Bronchial epithelial cell (primary cell): ENCODE results near the gene ADAMTSL5. TPM values are rescaled to one million over a fixed set of nuclear protein-coding genes. Genes with fewer than 3 reads are reported as not detected.

Experiments
- DNase-seq: peaks from one replicate; pipeline ENCODE4 v3.0.0-alpha.2; 2010; ENCODE audit warnings: low read depth
- FAIRE-seq: peaks from 2 replicates; lab custom pipeline; 2011; peaks lifted over from hg19 to GRCh38; lab: Jason Lieb, UNC
- H3K27me3 ChIP-seq: 2 replicates; pipeline ENCODE4 v1.5.1; 2011; ENCODE audit warnings: low read length; ENCODE audit not compliant: control insufficient read depth, insufficient read depth
- H3K36me3 ChIP-seq: 2 replicates; pipeline ENCODE4 v1.5.1; 2011; ENCODE audit warnings: low read length; ENCODE audit not compliant: control insufficient read depth, insufficient read depth
- H3K4me3 ChIP-seq: 2 replicates; pipeline ENCODE4 v1.5.1; 2011; ENCODE audit warnings: mild to moderate bottlenecking, low read depth, low read length, control low read depth
- CTCF ChIP-seq: IDR thresholded peaks from 2 replicates; pipeline ENCODE4 v1.5.1; 2011; ENCODE audit warnings: mild to moderate bottlenecking, moderate library complexity, low read length, control low read depth, inconsistent platforms; ENCODE audit not compliant: insufficient read depth, severe bottlenecking
- total RNA-seq: library from RNA; depleted of rRNA; stranded (reverse); fragments of >200 nt; gene quantifications from 2 replicates; pipeline ENCODE4 v1.2.1, GENCODE V29; 2014

Gene ADAMTSL5
- total RNA-seq, 1 donor from 2014 or later = 1.8 TPM

DNA sequence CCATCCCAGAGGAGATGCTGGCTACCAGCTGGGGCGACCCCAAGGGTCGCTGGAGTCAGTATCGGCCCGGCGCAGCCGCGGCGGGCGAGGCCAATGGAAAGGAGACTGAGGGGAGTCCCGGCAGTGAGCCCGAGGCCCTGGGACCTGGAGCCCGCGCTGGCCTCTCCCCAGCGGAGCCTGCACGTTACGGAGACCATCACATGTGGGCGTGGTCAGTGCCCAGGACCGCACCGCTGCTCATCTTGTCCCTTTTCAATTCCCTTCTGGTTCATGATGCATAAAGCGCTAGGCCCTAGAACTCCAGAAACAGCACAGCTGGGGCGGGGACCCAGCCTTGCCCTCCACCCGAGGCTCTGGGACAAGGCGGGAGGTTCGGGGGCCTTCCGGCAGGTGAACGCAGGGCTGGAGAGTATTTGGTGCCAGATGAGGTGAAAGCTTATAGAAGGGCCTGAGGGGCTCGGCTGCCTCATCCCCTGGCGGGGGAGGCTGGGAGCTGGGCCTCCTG lies 41.8 kb downstream of the ADAMTSL5 start:
- H3K4me3 ChIP-seq = peak overlapping the region; percentile 41
- FAIRE-seq (no peak), DNase-seq (no peak)
- H3K36me3 ChIP-seq = peaks cover 3% of the 10 kb centered on the region
- H3K27me3 ChIP-seq = peaks cover 10% of the 10 kb centered on the region
- no peak for TF ChIP-seq CTCF

DNA sequence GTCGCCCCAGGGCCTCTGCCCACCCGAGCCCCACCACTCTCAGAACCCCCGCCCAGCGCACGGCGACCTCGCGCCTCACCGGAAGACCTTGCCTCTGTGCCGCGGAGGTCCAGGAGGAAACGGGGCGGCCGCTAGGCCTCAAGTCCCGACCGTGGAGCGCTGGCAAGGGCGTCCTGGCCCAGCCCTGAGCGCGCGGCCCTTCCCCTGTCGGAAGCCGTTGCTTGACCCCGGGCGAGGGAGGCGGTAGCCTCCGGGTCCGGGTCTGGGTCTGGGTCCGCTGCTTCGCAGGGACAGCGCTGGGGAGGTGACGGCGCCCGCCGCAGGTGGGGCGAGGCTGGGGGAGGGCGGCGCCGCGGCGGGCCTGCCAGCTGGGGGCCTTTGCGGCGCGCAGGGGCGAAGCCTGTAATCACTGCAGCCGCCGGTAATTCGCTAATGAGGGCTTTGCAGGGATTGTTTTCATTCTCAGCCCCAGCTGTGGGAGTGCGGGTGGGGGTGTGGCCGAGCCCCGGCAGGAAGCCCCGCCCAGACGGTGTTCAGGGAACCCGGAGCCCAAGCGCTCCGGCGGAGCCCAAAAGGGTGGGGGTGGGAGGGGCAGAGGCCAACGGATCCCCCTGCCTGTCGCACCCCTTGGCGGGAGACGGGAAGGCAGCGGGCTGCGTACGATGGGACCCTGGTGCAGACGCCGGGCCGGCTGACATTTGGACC lies 42.4 kb downstream of the ADAMTSL5 start:
- no peak for TF ChIP-seq CTCF
- peak; percentile 34 for DNase-seq
- peak overlapping the region; percentile 41 for H3K4me3 ChIP-seq
- peaks cover 10% of the 10 kb centered on the region for H3K27me3 ChIP-seq
- no peak for FAIRE-seq
- H3K36me3 ChIP-seq = no peaks in the 10 kb centered on the region

GRCh38 chr19:1470055-1470304 lies 42.8 kb downstream of the ADAMTSL5 start:
- no peak for FAIRE-seq
- peak overlapping the region; percentile 41 for H3K4me3 ChIP-seq
- no peak for TF ChIP-seq CTCF

DNA sequence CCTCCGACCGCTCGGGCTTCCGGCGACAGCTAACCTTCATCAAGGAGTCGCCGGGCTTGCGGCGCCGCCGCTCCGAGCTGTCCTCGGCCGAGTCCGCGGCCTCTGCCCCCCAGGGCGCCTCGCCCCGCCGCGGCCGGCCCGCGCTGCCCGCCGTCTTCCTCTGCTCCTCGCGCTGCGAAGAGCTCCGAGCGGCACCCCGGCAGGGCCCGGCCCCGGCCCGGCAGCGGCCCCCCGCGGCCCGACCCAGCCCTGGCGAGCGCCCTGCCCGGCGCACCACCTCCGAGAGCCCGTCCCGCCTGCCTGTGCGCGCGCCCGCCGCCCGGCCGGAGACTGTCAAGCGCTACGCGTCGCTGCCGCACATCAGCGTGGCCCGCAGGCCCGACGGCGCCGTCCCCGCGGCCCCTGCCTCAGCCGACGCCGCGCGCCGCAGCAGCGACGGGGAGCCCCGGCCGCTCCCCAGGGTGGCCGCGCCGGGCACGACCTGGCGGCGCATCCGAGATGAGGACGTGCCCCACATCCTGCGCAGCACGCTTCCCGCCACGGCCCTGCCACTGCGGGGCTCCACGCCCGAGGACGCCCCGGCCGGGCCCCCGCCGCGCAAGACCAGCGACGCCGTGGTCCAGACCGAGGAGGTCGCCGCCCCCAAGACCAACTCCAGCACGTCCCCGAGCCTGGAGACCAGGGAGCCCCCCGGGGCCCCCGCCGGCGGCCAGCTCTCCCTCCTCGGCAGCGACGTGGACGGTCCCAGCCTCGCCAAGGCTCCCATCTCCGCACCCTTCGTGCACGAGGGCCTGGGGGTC lies 43.4 kb downstream of the ADAMTSL5 start:
- H3K4me3 ChIP-seq = peak overlapping the region; percentile 41

More at GRCh38 chr19:1470055-1470304, 42.8 kb downstream of the ADAMTSL5 start:
- Histone ChIP-seq H3K36me3 (no peaks in the 10 kb centered on the region), H3K27me3 (peaks cover 10% of the 10 kb centered on the region)
- DNase-seq = no peak

GRCh38 chr19:1468821-1469254 lies 44.0 kb downstream of the ADAMTSL5 start:
- Histone ChIP-seq H3K4me3 (peak overlapping the region; percentile 30), H3K27me3 (peaks cover 10% of the 10 kb centered on the region), H3K36me3 (no peaks in the 10 kb centered on the region)
- no peak for FAIRE-seq
- no peak for TF ChIP-seq CTCF
- peak; percentile 27 for DNase-seq

More for the DNA sequence above, 43.4 kb downstream of the ADAMTSL5 start:
- DNase-seq (no peak), FAIRE-seq (no peak)
- H3K27me3 ChIP-seq = peaks cover 10% of the 10 kb centered on the region
- H3K36me3 ChIP-seq = no peaks in the 10 kb centered on the region
- no peak for TF ChIP-seq CTCF
